NCI-H2171 treated with DMSO at 0.1 percent for 48 hours (cell line): ENCODE measurements around the gene EVA1A.

Source experiments
- DNase-seq: peaks from one replicate; lab custom pipeline; 2025; lab: John Stamatoyannopoulos, UW

The EVA1A gene

GRCh38 chr2:75562513-75562864 lies 1.8 kb upstream of the EVA1A start:
- DNase-seq: no peak

DNA sequence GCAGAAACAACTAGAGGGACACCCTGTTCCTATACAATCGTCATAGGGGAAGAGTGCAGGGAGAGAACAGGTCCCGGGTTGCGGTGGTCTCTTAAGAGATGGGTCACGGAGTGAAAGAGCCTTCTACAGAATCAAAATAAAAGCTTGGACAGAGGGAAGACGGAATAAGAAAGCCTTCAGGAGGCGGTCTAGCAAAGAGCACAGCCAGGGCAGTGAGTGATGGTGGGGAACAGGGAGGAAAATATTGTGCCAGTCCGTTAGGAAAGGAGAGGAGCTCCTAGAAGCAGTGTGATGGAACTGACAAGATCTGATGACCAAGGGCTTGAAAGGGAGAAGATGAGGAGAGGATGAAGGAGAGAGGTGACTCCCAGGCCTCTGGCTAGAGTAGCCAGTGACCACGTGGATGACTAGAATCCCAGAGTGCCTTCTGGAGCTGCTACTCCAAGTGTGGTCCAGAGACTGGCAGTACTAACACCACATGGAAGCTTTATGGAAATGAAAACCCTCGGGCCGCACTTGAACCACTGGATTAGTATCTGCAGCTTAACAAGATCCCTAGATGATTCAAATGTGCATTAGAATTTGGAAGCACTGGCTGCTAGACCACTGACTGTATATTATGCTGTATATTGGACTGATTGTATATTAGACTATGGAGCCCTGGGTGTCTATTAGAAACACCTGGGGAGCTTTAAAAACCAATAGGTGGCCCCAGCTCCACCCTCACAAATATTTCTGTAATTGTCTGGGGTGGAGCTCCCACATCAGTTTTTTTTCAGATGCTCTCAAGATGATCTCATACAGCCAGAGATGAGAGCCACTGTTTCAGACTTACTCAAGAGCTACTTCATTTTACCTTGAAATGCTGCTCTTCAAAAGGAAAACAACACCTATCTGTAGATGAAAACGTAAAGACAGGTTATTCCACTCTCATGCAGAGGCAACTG lies 1.1 kb upstream of the EVA1A start:
- DNase-seq: no peak

- no peak for DNase-seq
Observed at GRCh38 chr2:75560022-75560767, 544 bp downstream of the EVA1A start.

GRCh38 chr2:75559680-75560021 lies 1.1 kb downstream of the EVA1A start:
- no peak for DNase-seq

DNA sequence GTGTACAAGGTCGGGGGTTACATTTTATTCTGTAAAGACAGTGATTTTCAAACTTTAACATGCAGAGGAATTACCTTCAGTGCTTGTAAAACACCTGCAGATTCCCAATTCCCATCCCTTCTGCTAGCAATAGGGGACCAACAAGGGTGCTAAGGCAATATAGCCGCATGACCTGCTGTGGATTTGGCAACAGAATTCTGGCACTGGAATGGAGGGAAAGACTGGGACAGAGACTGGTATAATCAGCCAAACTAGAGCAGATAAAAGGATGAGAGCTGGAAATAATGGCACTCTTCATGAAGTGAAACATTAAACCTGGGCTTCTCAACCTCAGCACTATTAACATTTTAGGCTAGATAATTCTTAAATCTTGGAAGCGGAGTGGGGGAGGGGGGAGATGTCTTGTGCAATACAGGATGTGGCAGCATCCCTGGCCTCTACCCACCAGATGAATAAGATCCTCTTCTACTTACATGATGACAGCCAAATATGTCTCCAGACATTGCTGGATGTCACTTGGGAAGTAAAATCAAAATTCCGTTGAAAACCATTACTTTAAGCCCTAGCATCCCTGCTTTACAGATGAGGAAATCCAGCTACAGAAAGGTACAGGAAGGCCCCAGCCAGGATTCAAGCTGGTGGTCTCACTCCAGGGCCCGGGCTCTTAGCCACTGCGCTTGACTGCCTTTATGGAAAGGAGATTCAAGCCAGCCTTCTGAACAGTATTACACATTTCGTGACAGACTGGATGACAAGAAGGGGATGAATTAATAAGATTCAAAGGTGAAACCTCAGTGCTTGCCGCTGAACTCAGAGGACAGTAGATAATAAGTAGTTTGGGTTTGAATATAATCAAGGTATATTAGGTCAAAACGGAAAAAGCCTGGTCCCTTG lies 1.7 kb downstream of the EVA1A start:
- DNase-seq: no peak

DNA sequence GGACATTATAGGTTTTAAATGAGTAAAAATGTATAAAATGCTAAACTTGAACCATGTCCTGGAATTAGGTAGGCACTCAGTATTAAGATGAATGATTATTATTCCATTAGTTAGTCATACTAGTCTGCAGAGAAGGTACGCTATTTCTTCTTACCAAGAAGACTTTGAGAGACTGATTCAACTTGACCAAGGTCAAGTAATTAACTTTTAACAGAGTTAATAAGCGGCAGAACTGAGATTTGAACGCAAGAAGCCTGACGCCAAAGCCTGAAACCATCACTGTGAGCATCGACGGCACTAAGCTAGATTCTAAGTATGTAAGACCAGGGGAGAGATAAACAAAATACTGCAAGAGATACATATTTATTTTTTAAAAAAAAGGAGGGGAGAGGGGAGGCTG lies 2.6 kb downstream of the EVA1A start:
- DNase-seq: no peak

DNA sequence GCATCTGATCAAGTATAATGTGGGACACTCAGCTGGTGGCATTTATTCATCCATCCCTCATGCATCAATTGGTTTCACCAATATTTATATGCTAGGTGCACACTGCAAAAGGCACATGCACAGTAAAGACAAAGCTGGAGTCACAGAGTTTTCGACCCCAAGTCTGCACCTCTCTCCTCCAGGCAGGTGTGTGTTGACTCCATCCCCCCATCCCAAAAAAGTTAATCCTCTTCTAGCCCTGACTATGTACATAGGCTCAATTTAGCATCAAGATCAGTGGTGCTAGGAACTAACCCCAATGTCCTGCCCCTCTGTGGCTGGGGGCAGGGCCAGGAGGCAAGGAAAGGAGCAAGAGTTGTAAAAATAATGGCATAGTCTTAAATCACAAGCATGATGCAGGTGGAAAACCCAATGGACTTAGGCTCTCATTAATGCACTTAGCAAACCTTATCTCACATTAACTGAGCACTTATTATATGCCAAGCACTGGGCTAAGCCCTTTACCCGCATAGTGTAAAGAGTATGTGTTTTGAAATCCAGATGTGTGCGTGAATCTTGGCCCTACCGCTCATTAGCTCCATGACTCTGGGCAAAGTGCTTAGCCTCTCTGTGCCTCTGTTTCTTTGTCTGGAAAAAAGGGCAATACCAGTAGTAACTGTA lies 3.1 kb downstream of the EVA1A start:
- no peak for DNase-seq

DNA sequence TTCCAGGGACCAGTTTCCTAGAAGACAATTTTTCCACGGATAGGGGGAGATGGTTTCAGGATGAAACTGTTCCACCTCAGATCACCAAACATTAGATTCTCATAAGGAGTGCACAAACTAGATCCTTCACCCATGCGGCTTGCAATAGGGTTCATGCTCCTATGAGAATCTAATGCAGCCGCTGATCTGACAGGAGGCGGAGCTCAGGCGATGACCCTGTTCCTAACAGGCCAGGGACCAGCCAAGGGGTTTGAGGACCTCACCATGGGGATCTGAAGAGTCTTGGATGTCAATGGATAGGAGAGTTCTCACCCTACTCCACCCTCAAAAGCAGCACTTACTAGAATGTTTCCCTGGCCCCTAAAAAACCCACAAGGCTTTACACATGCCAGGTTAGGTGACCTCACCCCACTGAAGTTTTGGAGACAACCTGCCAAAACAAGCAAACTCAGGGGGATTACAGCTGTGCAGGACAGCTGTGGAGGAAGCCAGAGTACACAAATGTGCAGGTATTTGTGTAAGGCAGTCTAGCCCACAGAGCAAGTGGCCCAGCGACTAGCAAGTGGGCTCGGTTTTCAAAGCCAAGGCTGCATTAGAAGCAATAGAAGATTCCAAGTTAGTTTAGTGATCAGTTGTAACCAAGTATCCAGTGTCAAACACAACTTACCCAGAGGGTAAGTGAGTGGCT lies 3.9 kb downstream of the EVA1A start:
- DNase-seq: no peak

DNA sequence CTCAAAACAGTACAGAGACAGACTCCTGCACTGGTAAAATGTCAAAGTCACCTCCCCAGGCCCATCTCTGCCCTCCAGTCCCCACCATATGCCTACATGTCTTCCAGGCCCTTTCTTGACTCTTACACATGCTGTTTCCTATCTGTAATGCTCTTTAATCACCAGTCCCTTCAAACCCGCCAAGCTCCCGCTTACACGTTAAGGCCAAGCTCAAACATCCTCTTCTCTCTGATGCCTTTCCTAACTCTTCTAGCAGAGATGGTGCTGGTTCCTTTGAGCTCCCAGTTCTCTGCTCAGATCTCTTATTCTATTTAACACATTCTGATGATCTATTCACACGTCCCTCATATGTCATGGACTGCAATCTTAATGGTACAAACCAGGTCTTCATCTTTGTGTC lies 5.0 kb downstream of the EVA1A start:
- DNase-seq: no peak

GRCh38 chr2:75553935-75554531 lies 6.7 kb downstream of the EVA1A start:
- no peak for DNase-seq

DNA sequence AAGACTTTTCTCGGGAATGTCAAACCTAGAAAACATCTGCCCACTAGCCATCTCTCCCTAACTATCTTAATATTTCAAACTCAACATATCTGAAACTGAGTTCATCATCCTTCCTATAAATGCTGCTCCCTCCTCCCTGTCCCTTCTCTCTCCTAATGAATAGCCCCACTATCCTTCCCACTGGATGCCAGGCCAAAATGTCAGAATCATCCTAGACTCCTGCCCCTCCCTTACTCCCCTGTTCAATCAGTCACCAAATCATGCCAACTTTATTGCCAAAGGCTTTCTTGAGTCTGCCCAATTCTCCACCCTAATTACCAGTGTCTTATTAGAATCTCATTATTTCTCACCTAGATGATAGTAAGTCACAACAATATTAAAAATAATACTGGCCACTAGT lies 8.5 kb downstream of the EVA1A start:
- no peak for DNase-seq

- no peak for DNase-seq
Observed at GRCh38 chr2:75551434-75551833, 9.3 kb downstream of the EVA1A start.

GRCh38 chr2:75549401-75550253 lies 11.1 kb downstream of the EVA1A start:
- DNase-seq: no peak

DNA sequence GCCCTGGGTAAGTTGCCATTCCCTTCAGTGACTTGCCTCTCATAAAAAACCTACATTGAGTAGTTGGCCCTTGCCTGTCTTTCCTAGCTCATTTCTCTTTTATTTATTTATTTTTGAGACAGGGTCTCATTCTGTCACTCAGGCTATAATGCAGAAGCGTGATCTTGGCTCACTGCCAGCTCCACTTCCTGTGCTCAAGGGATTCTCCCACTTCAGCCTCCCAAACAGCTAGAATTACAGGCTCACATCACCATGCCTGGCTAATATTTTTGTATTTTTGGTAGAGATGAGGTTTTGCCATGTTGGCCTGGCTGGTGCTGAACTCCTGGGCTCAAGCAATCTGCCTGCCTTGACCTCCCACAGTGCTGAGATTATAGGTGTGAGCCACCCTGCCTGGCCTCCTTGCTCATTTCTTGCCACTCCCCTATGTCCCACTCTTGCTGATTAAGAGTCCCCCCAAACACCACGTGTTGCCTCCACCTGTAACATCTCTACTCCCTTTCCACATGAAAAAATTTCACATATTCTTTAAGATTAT lies 12.6 kb downstream of the EVA1A start:
- DNase-seq: no peak

DNA sequence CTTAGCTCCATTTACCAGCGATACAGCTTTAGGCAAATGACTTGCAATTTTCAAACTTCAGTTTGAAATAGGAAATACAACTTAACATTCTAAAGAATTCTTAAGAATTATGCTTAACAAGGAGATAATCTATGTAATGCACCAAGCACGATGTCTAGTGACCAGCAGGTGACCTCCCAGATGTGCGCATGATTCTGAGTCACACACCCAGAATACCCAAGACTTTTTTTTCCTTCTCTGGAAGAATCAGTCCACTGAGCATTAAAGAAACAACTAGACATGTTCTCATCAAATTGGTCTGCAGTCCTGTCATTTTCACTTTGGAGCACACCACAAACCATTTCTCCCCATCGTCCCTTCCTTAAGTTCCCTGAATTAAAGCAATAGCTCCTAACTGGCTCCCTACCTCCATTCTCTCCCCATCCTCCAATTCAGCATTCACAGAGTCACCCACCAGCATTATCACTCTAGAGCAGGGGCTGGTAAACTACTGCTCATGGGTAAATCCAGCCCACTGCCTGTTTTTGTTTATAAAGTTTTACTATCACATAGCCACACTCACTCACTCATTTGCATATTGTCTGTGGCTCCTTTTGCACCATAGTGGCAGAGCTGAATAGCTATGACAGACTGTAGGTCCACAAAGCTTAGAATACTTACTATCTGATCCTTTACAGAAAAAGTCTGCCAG lies 13.2 kb downstream of the EVA1A start:
- no peak for DNase-seq

DNA sequence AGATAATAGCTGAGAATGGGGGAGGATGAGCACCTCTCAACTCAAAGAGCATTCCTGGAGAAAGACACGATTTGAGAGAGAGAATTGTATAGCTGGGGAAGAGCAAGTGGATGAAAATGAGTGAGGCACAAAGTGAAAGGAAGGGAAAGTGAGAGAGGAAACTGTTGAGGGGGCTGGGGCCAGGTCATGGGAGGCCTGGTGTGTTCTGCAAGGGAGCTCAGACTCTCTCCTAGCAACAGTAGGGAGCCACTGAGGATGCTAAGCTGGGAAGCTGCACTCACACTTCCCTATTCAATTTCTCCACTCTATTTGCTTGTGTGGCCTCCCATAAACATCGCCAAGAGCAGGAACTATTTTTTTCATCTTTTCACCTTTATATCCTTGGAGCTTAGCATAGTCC lies 14.8 kb downstream of the EVA1A start:
- no peak for DNase-seq

- DNase-seq: no peak
Observed at GRCh38 chr2:75545387-75545786, 15.4 kb downstream of the EVA1A start.

- no peak for DNase-seq
Observed at GRCh38 chr2:75543446-75543845, 17.3 kb downstream of the EVA1A start.

GRCh38 chr2:75541430-75541829 lies 19.3 kb downstream of the EVA1A start:
- DNase-seq: no peak
